Endothelial cell of umbilical vein (primary cell): Measurements from ENCODE around the gene PXMP2. TPM values are rescaled to one million over a fixed set of nuclear protein-coding genes. Genes with fewer than 3 reads are reported as not detected.

ENCODE experiments used
- BruUV-seq: library from RNA; stranded (reverse); fragments of 400-500 nt; replicated peaks from 2 replicates; lab custom pipeline; 2021; lab: Mats Ljungman, UMichigan
- CTCF ChIA-PET: fragments of 300-600, 350-600 bp; sonication (Branson Sonifier 250); formaldehyde crosslinking; loops from one replicate; lab custom pipeline; 2021; ENCODE audit warnings: antibody characterized with exemption, inconsistent platforms; lab: Charles Lee
- POLR2A ChIA-PET: fragments of 300-600, 350-600 bp; sonication (Branson Sonifier 250); formaldehyde crosslinking; loops from one replicate; lab custom pipeline; 2021; ENCODE audit warnings: antibody characterized with exemption, inconsistent platforms; lab: Charles Lee
- DNase-seq: peaks from one replicate; pipeline ENCODE4 v3.0.0-alpha.2; 2011; ENCODE audit warnings: low read depth, low spot score
- FAIRE-seq: peaks from 2 replicates; lab custom pipeline; 2011; peaks lifted over from hg19 to GRCh38; lab: Jason Lieb, UNC
- H2AFZ ChIP-seq: 2 replicates; pipeline ENCODE4 v1.6.0; 2012; ENCODE audit warnings: low read depth, low read length, control low read depth, inconsistent platforms
- H3K27ac ChIP-seq: 2 replicates; pipeline ENCODE4 v1.5.1; 2011; ENCODE audit warnings: low read depth, mild to moderate bottlenecking, control low read depth, low read length, moderate library complexity; ENCODE audit not compliant: insufficient read depth
- H3K27me3 ChIP-seq, 2 experiments: 2 replicates each; pipeline versions ENCODE4 v1.6.0 to v1.6.1; 2011; ENCODE audit warnings: low read length in 2 of 2, mixed read lengths in 1 of 2; ENCODE audit not compliant: control insufficient read depth in 2 of 2, insufficient read depth in 2 of 2
- H3K36me3 ChIP-seq, 2 experiments: 2 replicates in 1 of 2; 3 replicates in 1 of 2; pipeline ENCODE4 v1.5.1; 2011; ENCODE audit warnings: low read length in 2 of 2, mild to moderate bottlenecking in 1 of 2, moderate library complexity in 1 of 2; ENCODE audit not compliant: control insufficient read depth in 2 of 2, insufficient read depth in 2 of 2; ENCODE audit errors: extremely low read depth in 1 of 2
- H3K4me1 ChIP-seq: 3 replicates; pipeline ENCODE4 v1.5.1; 2011; ENCODE audit warnings: mild to moderate bottlenecking, low read length; ENCODE audit not compliant: control insufficient read depth, insufficient read depth; ENCODE audit errors: extremely low read depth
- H3K4me2 ChIP-seq: 2 replicates; pipeline ENCODE4 v1.6.1; 2011; ENCODE audit warnings: low read length, control low read depth, mixed read lengths; ENCODE audit not compliant: insufficient read depth
- H3K4me3 ChIP-seq, 3 experiments: fragments of 200-600 bp in 1 of 3; sonication (generic), shearing (Covaris generic) in 1 of 3; replicated peaks in 1 of 3; 2 replicates each; pipeline ENCODE4 v1.5.1; 2011 to 2016; ENCODE audit warnings: control low read depth in 3 of 3, low read length in 3 of 3, mild to moderate bottlenecking in 2 of 3, inconsistent platforms in 1 of 3, low read depth in 1 of 3, moderate library complexity in 1 of 3; ENCODE audit not compliant: insufficient read depth in 1 of 3
- H3K79me2 ChIP-seq: 2 replicates; pipeline ENCODE4 v1.6.0; 2012; ENCODE audit warnings: low read length, inconsistent platforms; ENCODE audit not compliant: control insufficient read depth, insufficient read depth
- H3K9ac ChIP-seq: replicated peaks from 2 replicates; pipeline ENCODE3; 2011; ENCODE audit warnings: low read length, control low read depth; ENCODE audit not compliant: insufficient read depth; ENCODE audit errors: extremely low read depth
- H3K9me1 ChIP-seq: replicated peaks from 3 replicates; pipeline ENCODE4 v1.6.0; 2011; ENCODE audit warnings: mild to moderate bottlenecking, low read length; ENCODE audit not compliant: control insufficient read depth, insufficient read depth; ENCODE audit errors: extremely low read depth
- H3K9me3 ChIP-seq: replicated peaks from 2 replicates; pipeline ENCODE4 v1.5.1; 2012; ENCODE audit warnings: low read length, inconsistent platforms; ENCODE audit not compliant: control insufficient read depth, insufficient read depth
- H4K20me1 ChIP-seq: replicated peaks from 2 replicates; pipeline ENCODE3; 2011; ENCODE audit warnings: mild to moderate bottlenecking, low read length; ENCODE audit not compliant: control insufficient read depth, insufficient read depth; ENCODE audit errors: extremely low read depth
- EZH2 ChIP-seq: IDR thresholded peaks from 2 replicates; pipeline ENCODE4 v1.6.1; 2012; ENCODE audit warnings: borderline replicate concordance, low read depth, mild to moderate bottlenecking, moderate library complexity, low read length, inconsistent platforms; ENCODE audit not compliant: severe bottlenecking
- GATA2 ChIP-seq: IDR thresholded peaks from 2 replicates; pipeline ENCODE4 v1.7.0; 2011; ENCODE audit warnings: low read depth, mild to moderate bottlenecking, moderate library complexity, mixed read lengths, low read length; ENCODE audit not compliant: insufficient read length, insufficient read depth
- MYC ChIP-seq: IDR thresholded peaks from one replicate; pipeline ENCODE4 v1.6.1; 2011; ENCODE audit warnings: mild to moderate bottlenecking, low read depth, low read length
- dilution Hi-C: fragments of 300-500 bp; cut with MboI; formaldehyde crosslinking; loops from one replicate; pipeline ENCODE4 v1.15.0; 2019; ENCODE audit warnings: low sequenced_read_pairs; ENCODE audit not compliant: extremely low pct_ligation_motif_present
- intact Hi-C: fragments of 100-400 bp; cut with micrococcal nuclease; formaldehyde crosslinking; loops from one replicate; pipeline ENCODE4 v1.10.0; 2022
- polyA plus RNA-seq, 4 experiments: library from polyadenylated mRNA; depleted of rRNA in 3 of 4; stranded (reverse) in 3 of 4; unstranded in 1 of 4; fragments of >200 nt; gene quantifications; 2 replicates each; pipeline versions ENCODE4 v1.2.1 to v1.2.3, GENCODE V29; 2011 to 2012; ENCODE audit warnings: missing spikeins in 1 of 4
- total RNA-seq: library from RNA; stranded (reverse); gene quantifications from 2 replicates; pipeline ENCODE4 v1.2.3, GENCODE V29; 2021

Gene PXMP2
- total and polyA plus RNA-seq, 2 donors (not counting 3 experiments of a cell fraction or from before 2014, with no cell fraction given), result 24.0 to 31.5 TPM

DNA sequence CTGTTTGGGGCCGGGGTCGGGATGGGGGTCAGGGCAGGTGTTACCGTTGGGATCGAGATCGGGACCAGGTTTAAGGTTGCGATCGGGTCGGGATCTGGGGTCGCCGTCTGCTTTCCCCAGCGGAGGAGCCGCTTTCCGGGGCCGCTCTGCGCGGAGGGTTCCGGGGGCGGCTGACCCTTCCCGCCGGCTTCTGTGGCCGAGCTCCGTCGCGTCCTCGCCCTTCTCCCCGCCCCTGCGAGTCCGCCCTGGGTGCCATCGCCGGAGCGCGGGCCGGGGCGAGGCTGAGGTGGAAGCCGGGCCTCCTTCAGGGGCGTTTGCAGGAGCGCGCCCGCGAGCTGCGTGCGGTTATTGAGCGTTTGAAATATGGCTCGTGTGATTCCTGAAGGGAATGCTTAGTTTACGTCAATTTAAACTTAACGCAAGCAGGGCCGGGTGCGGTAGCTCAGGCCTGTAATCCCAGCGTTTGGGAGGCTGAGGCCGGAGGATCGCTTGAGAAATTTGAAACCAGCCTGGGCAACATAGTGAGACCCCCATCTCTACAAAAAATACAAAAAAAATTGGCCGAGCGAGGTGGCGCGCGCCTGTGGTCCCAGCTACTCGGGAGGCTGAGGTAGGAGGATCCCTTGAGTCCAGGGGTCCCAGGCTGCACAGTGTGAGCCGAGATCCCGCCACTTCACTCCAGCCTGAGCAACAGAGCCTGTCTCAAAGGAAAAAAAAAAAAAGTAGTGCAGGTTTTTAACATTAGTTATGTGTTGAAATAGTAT is 23.9 kb downstream of the PXMP2 start:
- intact Hi-C loops, result loop anchor here (2.0 kb wide), 1 partner anchor 52 kb away; no protein-coding TSS in a partner anchor
- POLR2A ChIA-PET, result no interaction called here

DNA sequence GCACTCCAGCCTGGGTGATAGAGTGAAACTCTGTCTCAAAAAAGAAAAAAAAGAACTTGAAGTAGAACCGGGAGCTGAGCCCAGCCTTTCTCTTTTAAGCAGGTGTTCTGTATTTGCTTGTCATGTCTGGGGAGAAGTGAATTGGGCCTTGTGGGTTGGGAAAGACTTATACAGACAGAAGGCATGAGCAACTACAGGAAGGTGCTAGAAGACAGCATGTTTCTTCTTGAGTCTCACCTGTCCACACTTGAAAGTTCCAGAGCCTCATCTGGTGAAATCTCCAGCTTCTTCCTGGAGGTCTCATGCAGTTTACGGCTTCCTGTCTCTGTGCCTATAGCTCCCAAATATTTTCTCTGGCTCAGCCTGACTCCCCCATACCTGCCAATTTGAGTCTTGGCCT is 25.7 kb downstream of the PXMP2 start:
- H3K27me3 ChIP-seq, result no peaks in the 10 kb centered on the region
- peaks cover 0 to 16% of the 10 kb centered on the region in 2 experiments for H3K36me3 ChIP-seq
- dilution Hi-C loops (no loop called here), intact Hi-C loops (no loop called here)
- H3K9me3 ChIP-seq, result no peaks in the 10 kb centered on the region
- H4K20me1 ChIP-seq, result no peaks in the 10 kb centered on the region
- ChIA-PET CTCF (no interaction called here), POLR2A (no interaction called here)
- peaks cover 5% of the 10 kb centered on the region for H3K4me1 ChIP-seq
- no peaks in the 10 kb centered on the region for H3K9me1 ChIP-seq
- peaks cover 40% of the 10 kb centered on the region for H3K79me2 ChIP-seq
- no peak overlapping the region for H3K9ac ChIP-seq
- no peak overlapping the region for H3K27ac ChIP-seq
- H2AFZ ChIP-seq, result no peak overlapping the region
- BruUV-seq, result no TSS peak
- no peak for FAIRE-seq
- no peak for DNase-seq
- TF ChIP-seq GATA2 (no peak), MYC (no peak)
- no peak overlapping the region for H3K4me3 ChIP-seq
- H3K4me2 ChIP-seq, result no peak overlapping the region

More for the DNA sequence above, 23.9 kb downstream of the PXMP2 start:
- Histone ChIP-seq H3K9me1 (no peaks in the 10 kb centered on the region), H3K4me1 (peaks cover 5% of the 10 kb centered on the region), H3K27ac (no peak overlapping the region), H2AFZ (peak overlapping the region; percentile 86), H3K4me3 (peak overlapping the region; percentile 75 to 97 (median 97)), H3K9me3 (no peaks in the 10 kb centered on the region), H3K79me2 (peaks cover 40% of the 10 kb centered on the region), H4K20me1 (no peaks in the 10 kb centered on the region), H3K36me3 (peaks cover 0 to 7% of the 10 kb centered on the region in 2 experiments), H3K4me2 (peak overlapping the region; percentile 89), H3K27me3 (no peaks in the 10 kb centered on the region), H3K9ac (peak overlapping the region; percentile 58)
- CTCF ChIA-PET, result no interaction called here
- dilution Hi-C loops, result no loop called here
- BruUV-seq, result no TSS peak
- peak; percentile 73 for FAIRE-seq
- TF ChIP-seq EZH2, result no peak
- peak; percentile 40 for DNase-seq
